GM04504 (cell line): ENCODE measurements around the gene ARAP1.

ENCODE experiments used
- DNase-seq: peaks from one replicate; pipeline ENCODE4 v3.0.0-alpha.2; 2012; ENCODE audit warnings: low read depth

The ARAP1 gene

GRCh38 chr11:72635933-72636332, 116.3 kb downstream of the ARAP1 start:
- DNase-seq = no peak

- DNase-seq = no peak
Observed at GRCh38 chr11:72635309-72635915, 116.8 kb downstream of the ARAP1 start.
